ENCODE measurements around the gene TM9SF2.

Gene TM9SF2

DNA sequence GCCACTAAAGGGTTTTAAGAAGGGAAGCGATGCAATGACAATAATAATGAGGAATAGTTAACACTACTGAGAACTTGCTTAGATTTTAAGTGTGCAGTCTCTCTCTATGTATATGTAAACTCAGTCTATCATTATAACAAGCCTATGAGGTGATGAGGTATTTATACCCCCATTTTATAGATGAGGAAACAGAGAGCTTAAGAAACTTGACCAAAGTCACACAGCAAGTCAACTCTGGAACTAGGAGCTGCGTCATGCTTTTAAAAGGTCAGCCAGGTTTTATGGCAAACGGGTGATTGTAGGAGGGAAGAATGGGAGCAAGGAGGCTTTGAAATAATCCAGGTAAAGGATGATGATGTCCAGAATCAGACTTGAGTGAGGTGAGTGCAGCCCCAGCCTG is 103.4 kb downstream of the TM9SF2 start:
- no peak for DNase-seq (ENCODE audit: low read depth in 2 of 2)
- H3K4me3 ChIP-seq (replicated peaks in 1 of 2; ENCODE audit: low read depth in 2 of 2, low read length in 2 of 2): no peak overlapping the region

DNA sequence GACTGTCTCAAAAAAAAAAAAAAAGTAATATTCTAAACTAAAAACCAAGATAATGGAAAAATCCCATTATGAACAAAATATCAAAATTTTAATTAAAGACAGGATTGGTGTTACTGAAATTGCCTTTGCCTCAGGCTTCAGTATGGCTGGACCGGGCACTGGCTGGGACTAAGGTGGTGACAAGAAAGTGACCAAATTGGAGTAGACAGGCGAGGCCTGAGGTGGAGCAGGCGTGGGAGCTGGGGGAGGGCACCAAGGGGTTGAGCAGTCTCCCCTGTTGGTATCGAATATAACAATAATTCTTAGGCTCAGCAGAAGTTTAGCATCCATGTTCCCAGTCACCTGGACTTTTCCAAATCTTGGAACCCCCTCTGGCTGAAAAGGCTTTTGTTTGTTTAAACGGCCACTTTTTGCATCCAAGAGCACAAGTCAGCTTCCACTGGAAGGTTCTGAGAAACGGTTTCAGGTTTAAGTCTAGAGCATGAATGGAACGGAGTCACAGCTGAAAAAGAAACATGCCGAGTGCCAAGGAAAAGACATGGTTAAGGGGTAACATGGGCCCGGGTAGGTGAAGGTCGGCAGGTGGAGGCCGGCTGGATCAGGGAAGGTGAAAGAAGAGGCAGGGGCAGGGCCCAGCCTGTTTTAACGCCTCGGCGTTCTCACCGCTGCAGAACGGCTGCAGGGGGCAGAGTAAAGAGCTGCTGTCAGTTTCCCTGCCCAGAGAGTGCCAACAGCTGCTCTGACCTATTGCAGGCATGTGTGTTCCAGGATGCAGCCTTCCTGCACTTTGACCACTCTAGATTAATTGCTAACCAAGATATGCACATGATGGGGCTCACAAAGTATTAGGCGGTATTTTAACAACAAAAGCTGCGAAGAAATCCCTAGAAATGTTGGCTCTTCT is 104.4 kb downstream of the TM9SF2 start:
- DNase-seq (ENCODE audit: low read depth in 2 of 2): peak in 1 of 2 donors; percentile 43
- H3K4me3 ChIP-seq (replicated peaks in 1 of 2; ENCODE audit: low read depth in 2 of 2, low read length in 2 of 2): peak overlapping the region; percentile 46 to 61
- TF ChIP-seq, protein P1, sequence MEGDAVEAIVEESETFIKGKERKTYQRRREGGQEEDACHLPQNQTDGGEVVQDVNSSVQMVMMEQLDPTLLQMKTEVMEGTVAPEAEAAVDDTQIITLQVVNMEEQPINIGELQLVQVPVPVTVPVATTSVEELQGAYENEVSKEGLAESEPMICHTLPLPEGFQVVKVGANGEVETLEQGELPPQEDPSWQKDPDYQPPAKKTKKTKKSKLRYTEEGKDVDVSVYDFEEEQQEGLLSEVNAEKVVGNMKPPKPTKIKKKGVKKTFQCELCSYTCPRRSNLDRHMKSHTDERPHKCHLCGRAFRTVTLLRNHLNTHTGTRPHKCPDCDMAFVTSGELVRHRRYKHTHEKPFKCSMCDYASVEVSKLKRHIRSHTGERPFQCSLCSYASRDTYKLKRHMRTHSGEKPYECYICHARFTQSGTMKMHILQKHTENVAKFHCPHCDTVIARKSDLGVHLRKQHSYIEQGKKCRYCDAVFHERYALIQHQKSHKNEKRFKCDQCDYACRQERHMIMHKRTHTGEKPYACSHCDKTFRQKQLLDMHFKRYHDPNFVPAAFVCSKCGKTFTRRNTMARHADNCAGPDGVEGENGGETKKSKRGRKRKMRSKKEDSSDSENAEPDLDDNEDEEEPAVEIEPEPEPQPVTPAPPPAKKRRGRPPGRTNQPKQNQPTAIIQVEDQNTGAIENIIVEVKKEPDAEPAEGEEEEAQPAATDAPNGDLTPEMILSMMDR (IDR thresholded peaks at IDR 0.05; ENCODE audit: low read depth, low read length): peak; percentile 11

More for the DNA sequence above, 103.4 kb downstream of the TM9SF2 start:
- TF ChIP-seq, protein P1 (IDR thresholded peaks at IDR 0.05; ENCODE audit: low read depth, low read length): no peak

DNA sequence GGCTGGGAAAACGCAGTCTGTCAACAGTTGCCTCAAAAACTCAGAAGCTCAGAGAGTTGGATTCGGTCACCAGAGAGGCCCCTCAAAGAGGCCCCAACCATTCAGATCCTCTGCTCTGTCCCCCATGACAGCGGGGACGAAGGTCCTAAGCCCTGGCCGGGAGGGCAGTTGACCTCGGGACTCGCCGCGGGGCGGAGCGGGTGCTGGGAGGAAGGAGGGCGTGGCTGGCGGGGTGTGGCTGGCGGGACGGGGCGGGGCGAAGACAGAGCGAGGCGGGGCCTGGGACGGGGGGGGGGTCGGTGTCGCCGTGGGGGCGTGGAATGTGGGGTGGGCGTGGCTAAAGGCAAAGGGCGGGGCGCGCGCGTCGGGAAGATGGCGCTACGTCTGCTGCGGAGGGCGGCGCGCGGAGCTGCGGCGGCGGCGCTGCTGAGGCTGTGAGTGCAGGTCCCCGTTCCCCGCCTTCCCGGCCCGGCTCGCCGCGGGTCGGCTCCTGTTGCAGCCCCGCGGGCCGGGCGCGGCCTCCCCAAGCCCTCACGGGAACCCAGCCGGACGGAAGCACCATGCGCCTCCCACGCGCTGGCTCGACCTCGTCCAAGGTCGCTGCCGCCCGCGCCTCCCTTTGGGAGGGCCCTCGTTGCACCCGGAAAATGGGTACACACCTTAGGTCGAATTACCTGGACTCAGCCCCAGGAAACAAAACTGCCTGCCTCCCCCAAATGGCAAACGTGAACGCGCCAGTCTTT is 105.2 kb downstream of the TM9SF2 start, which contains the start of gene CLYBL:
TSS of gene CLYBL (plus strand) at position 367 of the 743 bp plus-strand sequence.
- peak within 1 kb of the TSS; percentile 61 to 75 for H3K4me3 ChIP-seq (replicated peaks in 1 of 2; ENCODE audit: low read depth in 2 of 2, low read length in 2 of 2)
- TF ChIP-seq, protein P1 (IDR thresholded peaks at IDR 0.05; ENCODE audit: low read depth, low read length): no peak
- peak; percentile 82 to 89 for DNase-seq (ENCODE audit: low read depth in 2 of 2)

DNA sequence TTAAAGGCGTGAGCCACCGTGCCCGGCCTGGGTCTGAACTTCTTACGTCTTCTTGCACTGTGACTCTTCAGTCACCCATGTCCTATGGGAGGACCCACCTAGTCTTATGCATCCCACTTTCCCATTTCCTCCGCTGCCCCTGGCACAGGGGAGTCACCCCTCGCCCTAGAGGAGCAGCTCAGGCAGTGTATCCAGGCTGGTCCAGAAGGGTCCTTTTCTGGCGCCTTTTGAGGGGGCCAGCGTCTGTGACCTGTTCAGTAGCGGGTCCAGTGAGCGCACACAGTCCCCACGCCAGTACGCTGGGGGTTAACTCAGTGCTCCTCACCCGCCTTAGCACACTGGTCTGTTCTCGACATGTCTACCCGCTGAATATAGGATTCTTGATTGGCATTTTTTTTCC is 107.1 kb downstream of the TM9SF2 start:
- TF ChIP-seq, protein P1 (IDR thresholded peaks at IDR 0.05; ENCODE audit: low read depth, low read length): no peak
- no peak overlapping the region for H3K4me3 ChIP-seq (replicated peaks in 1 of 2; ENCODE audit: low read depth in 2 of 2, low read length in 2 of 2)
- DNase-seq (ENCODE audit: low read depth in 2 of 2): no peak

DNA sequence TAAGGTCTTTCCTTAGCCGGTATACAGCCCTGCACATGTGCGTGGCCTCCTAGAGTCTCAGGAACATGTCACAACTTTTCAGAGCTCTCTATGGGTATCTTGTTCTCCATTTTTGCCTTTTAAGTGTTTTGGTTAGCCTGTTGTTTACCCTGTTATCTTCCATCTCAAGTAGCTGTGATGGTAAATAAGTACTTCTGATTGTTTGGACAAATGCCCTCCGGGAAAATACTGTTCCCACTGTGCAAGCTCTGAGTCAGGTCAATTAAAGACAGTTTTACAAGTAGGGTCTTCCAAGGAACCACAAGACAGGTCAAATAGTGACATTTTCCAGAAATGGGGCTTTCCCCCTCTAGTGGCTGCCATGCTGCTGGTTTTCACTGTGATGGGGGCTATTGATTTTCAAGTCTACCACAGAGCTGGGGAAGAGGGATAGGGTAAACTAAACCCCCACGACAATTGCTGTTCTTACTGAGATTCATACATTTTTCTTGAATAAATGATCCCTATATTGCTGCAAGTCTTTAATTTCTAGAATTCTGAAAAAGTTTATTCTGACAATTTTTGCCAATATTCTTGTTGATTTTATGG is 109.5 kb downstream of the TM9SF2 start:
- TF ChIP-seq, protein P1 (IDR thresholded peaks at IDR 0.05; ENCODE audit: low read depth, low read length): peak; percentile 7
- no peak overlapping the region for H3K4me3 ChIP-seq (replicated peaks in 1 of 2; ENCODE audit: low read depth in 2 of 2, low read length in 2 of 2)

More for the DNA sequence above, 109.5 kb downstream of the TM9SF2 start:
- no peak for DNase-seq (ENCODE audit: low read depth in 2 of 2)

Measured in cardiac fibroblast (primary cell).